HEK293 (cell line): ENCODE measurements around the gene RARRES2.

Experiments used
- CTCF ChIA-PET: fragments of 350-600 bp; formaldehyde crosslinking; extraction: SDS; loops from one replicate; lab custom pipeline; 2021; ENCODE audit warnings: antibody characterized with exemption; lab: Yijun Ruan, JAX
- POLR2A ChIA-PET: fragments of 300-600 bp; formaldehyde crosslinking; extraction: SDS; loops from one replicate; lab custom pipeline; 2020; ENCODE audit warnings: antibody characterized with exemption, inconsistent platforms; lab: Yijun Ruan, JAX
- H3K27ac ChIP-seq: fragments of 200-500 bp; sonication (Bioruptor generic); 2 replicates; pipeline ENCODE4 v1.5.1; 2014; ENCODE audit warnings: low read depth, low read length, control low read depth, inconsistent platforms; ENCODE audit errors: extremely low read depth
- H3K36me3 ChIP-seq, 2 experiments: fragments of 200-500 bp in 1 of 2; sonication (Bioruptor generic) in 1 of 2; 1 replicate in 1 of 2; 2 replicates in 1 of 2; pipeline ENCODE4 v1.5.1; 2014 to 2017; ENCODE audit warnings: inconsistent platforms in 2 of 2, low read length in 2 of 2; ENCODE audit not compliant: control insufficient read depth in 2 of 2, insufficient read depth in 1 of 2
- H3K4me1 ChIP-seq: fragments of 200-500 bp; sonication (Bioruptor generic); 2 replicates; pipeline ENCODE4 v1.5.1; 2014; ENCODE audit warnings: mild to moderate bottlenecking, low read length, inconsistent platforms; ENCODE audit not compliant: control insufficient read depth, insufficient read depth
- H3K4me3 ChIP-seq: 2 replicates; pipeline ENCODE4 v1.5.1; 2011; ENCODE audit warnings: low read depth, mild to moderate bottlenecking, control low read depth, low read length, moderate library complexity
- H3K9me3 ChIP-seq: fragments of 200-500 bp; sonication (Bioruptor generic); 2 replicates; pipeline ENCODE4 v1.5.1; 2014; ENCODE audit warnings: low read depth, low read length, inconsistent platforms; ENCODE audit not compliant: control insufficient read depth, insufficient read depth
- EGR2 ChIP-seq: fragments of 450-650 bp; formaldehyde crosslinking; IDR thresholded peaks from 2 replicates; pipeline ENCODE4 v1.5.1; 2016; ENCODE audit warnings: low read depth, missing biosample characterization, missing genetic modification characterization
- HOXD13 ChIP-seq: sonication (generic); formaldehyde crosslinking; IDR thresholded peaks from 2 replicates; pipeline ENCODE4 v1.8.0; 2022; ENCODE audit warnings: missing genetic modification reagents, borderline replicate concordance
- OSR2 ChIP-seq: fragments of 450-650 bp; formaldehyde crosslinking; IDR thresholded peaks from 2 replicates; pipeline ENCODE4 v1.5.1; 2016; ENCODE audit warnings: missing biosample characterization, missing genetic modification characterization
- SCRT2 ChIP-seq: fragments of 450-650 bp; formaldehyde crosslinking; IDR thresholded peaks from 2 replicates; pipeline ENCODE4 v1.5.1; 2016; ENCODE audit warnings: missing biosample characterization, missing genetic modification characterization
- ZBTB20 ChIP-seq: fragments of 450-650 bp; formaldehyde crosslinking; IDR thresholded peaks from 2 replicates; pipeline ENCODE4 v1.5.1; 2016; ENCODE audit warnings: missing biosample characterization, missing genetic modification characterization
- ZFHX2 ChIP-seq: fragments of 450-650 bp; formaldehyde crosslinking; conservative IDR thresholded peaks from 2 replicates; pipeline ENCODE4 v1.5.1; 2016; ENCODE audit warnings: missing biosample characterization, missing genetic modification characterization
- ZIC2 ChIP-seq: fragments of 450-650 bp; formaldehyde crosslinking; IDR thresholded peaks from 2 replicates; pipeline ENCODE4 v1.5.1; 2016; ENCODE audit warnings: missing biosample characterization, missing genetic modification characterization
- ZNF214 ChIP-seq: fragments of 450-650 bp; formaldehyde crosslinking; IDR thresholded peaks from 2 replicates; pipeline ENCODE4 v1.5.1; 2017; ENCODE audit warnings: missing biosample characterization, mild to moderate bottlenecking, missing genetic modification characterization, borderline replicate concordance
- ZNF23 ChIP-seq: fragments of 450-650 bp; formaldehyde crosslinking; IDR thresholded peaks from 2 replicates; pipeline ENCODE4 v1.5.1; 2016; ENCODE audit warnings: missing biosample characterization, missing genetic modification characterization, borderline replicate concordance
- ZNF24 ChIP-seq: fragments of 450-650 bp; formaldehyde crosslinking; IDR thresholded peaks from 2 replicates; pipeline ENCODE4 v1.5.1; 2016; ENCODE audit warnings: missing biosample characterization, missing genetic modification characterization
- ZNF350 ChIP-seq: fragments of 450-650 bp; formaldehyde crosslinking; IDR thresholded peaks from 2 replicates; pipeline ENCODE4 v1.5.0; 2017; ENCODE audit warnings: missing biosample characterization, mild to moderate bottlenecking, missing genetic modification characterization
- ZNF391 ChIP-seq: fragments of 450-650 bp; formaldehyde crosslinking; IDR thresholded peaks from 2 replicates; pipeline ENCODE4 v1.5.1; 2016; ENCODE audit warnings: low read depth, missing biosample characterization, missing genetic modification characterization, borderline replicate concordance
- ZNF513 ChIP-seq: fragments of 450-650 bp; IDR thresholded peaks from 2 replicates; pipeline ENCODE4 v1.5.1; 2018; ENCODE audit warnings: missing biosample characterization, missing genetic modification characterization
- ZNF530 ChIP-seq: fragments of 450-650 bp; formaldehyde crosslinking; IDR thresholded peaks from 2 replicates; pipeline ENCODE4 v1.5.1; 2016; ENCODE audit warnings: low read depth, missing biosample characterization, missing genetic modification characterization
- ZNF548 ChIP-seq: fragments of 450-650 bp; formaldehyde crosslinking; IDR thresholded peaks from 2 replicates; pipeline ENCODE4 v1.5.1; 2016; ENCODE audit warnings: missing biosample characterization, missing genetic modification characterization
- ZNF600 ChIP-seq: fragments of 450-650 bp; formaldehyde crosslinking; IDR thresholded peaks from 2 replicates; pipeline ENCODE4 v1.5.1; 2016; ENCODE audit warnings: missing biosample characterization, missing genetic modification characterization
- ZNF610 ChIP-seq: fragments of 450-650 bp; formaldehyde crosslinking; IDR thresholded peaks from 2 replicates; pipeline ENCODE4 v1.5.1; 2016; ENCODE audit warnings: missing biosample characterization, missing genetic modification characterization, borderline replicate concordance
- ZNF623 ChIP-seq: fragments of 450-650 bp; formaldehyde crosslinking; IDR thresholded peaks from 2 replicates; pipeline ENCODE4 v1.5.1; 2016; ENCODE audit warnings: missing biosample characterization, missing genetic modification characterization
- ZNF658 ChIP-seq: fragments of 450-650 bp; formaldehyde crosslinking; IDR thresholded peaks from 2 replicates; pipeline ENCODE4; 2016; ENCODE audit warnings: missing biosample characterization, missing genetic modification characterization
- ZNF664 ChIP-seq: fragments of 450-650 bp; formaldehyde crosslinking; IDR thresholded peaks from 2 replicates; pipeline ENCODE4 v1.5.1; 2016; ENCODE audit warnings: missing biosample characterization, missing genetic modification characterization
- TF ChIP-seq, protein P1 (sequence below): fragments of 450-650 bp; formaldehyde crosslinking; IDR thresholded peaks from 2 replicates; pipeline ENCODE4 v1.5.1; 2017; ENCODE audit warnings: missing biosample characterization, mild to moderate bottlenecking, missing genetic modification characterization, moderate library complexity
- TF ChIP-seq, protein P2 (sequence below): fragments of 450-650 bp; formaldehyde crosslinking; IDR thresholded peaks from 2 replicates; pipeline ENCODE4 v1.5.1; 2016; ENCODE audit warnings: missing biosample characterization, missing genetic modification characterization

The RARRES2 gene

GRCh38 chr7:150340024-150340749 is 1.2 kb downstream of the RARRES2 start:
- Histone ChIP-seq H3K36me3 (peaks cover 0 to 30% of the 10 kb centered on the region in 2 experiments; a peak in 1 of 3 replicates), H3K9me3 (no peaks in the 10 kb centered on the region), H3K4me3 (no peak overlapping the region), H3K27ac (no peak overlapping the region), H3K4me1 (no peaks in the 10 kb centered on the region)
- POLR2A ChIA-PET, result no interaction called here
- TF ChIP-seq ZNF391 (no peak), ZNF548 (no peak), ZNF530 (tag by site-specific recombination) (no peak), ZNF664 (tag by site-specific recombination) (no peak), ZNF600 (tag by site-specific recombination) (peak; percentile 43; the same call in 1 of the 2 replicates)
- CTCF ChIA-PET, result interaction anchor here (0.5 kb wide), 1 partner anchor 433 kb away, joined by 3 read pairs; no protein-coding TSS in a partner anchor

DNA sequence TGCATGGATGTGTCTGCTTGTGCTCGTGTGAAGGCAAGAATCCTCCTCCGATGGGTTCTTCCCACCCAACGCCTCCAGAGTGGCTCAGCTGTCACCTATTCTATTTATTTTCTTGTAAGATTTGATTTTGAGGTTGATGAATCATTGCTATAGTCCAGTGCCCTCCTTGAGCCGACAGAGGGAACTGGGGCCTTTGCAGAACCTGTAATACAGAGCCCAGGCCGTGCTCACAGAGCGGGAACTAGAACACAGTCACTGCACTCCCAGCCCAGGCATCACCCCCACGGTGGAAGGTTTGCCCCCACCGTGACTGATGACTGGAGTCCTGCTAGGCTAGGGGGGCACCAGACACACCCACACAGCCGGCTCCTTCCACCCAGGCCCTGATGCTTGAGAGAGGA is 2.0 kb downstream of the RARRES2 start:
- ChIA-PET CTCF (no interaction called here), POLR2A (no interaction called here)
- TF ChIP-seq ZNF350 (tag by site-specific recombination) (no peak), ZFHX2 (tag by site-specific recombination) (peak; percentile 52; the same call in 1 of the 2 replicates), EGR2 (tag by site-specific recombination) (peak; percentile 55; the same call in 1 of the 2 replicates)

GRCh38 chr7:150338166-150338829 is 3.1 kb downstream of the RARRES2 start:
- CTCF ChIA-PET, result interaction anchor here (0.6 kb wide), 1 partner anchor 80 kb away, joined by 3 read pairs; no protein-coding TSS in a partner anchor
- peak; percentile 47 for TF ChIP-seq ZIC2 (tag by site-specific recombination)
- no peak for TF ChIP-seq ZNF623 (tag by site-specific recombination)
- TF ChIP-seq ZNF658 (tag by site-specific recombination), result no peak
- TF ChIP-seq, protein P1, sequence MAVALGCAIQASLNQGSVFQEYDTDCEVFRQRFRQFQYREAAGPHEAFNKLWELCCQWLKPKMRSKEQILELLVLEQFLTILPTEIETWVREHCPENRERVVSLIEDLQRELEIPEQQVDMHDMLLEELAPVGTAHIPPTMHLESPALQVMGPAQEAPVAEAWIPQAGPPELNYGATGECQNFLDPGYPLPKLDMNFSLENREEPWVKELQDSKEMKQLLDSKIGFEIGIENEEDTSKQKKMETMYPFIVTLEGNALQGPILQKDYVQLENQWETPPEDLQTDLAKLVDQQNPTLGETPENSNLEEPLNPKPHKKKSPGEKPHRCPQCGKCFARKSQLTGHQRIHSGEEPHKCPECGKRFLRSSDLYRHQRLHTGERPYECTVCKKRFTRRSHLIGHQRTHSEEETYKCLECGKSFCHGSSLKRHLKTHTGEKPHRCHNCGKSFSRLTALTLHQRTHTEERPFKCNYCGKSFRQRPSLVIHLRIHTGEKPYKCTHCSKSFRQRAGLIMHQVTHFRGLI, result peak; percentile 98
- TF ChIP-seq, all 188 proteins: peak for 2
- no peaks in the 10 kb centered on the region for H3K9me3 ChIP-seq
- H3K4me3 ChIP-seq, result no peak overlapping the region
- H3K36me3 ChIP-seq, result peaks cover 0 to 39% of the 10 kb centered on the region in 2 experiments; a peak in 1 of 3 replicates
- H3K27ac ChIP-seq, result no peak overlapping the region
- no peaks in the 10 kb centered on the region for H3K4me1 ChIP-seq
- POLR2A ChIA-PET, result no interaction called here

More for the DNA sequence above, 2.0 kb downstream of the RARRES2 start:
- peaks cover 0 to 30% of the 10 kb centered on the region in 2 experiments; a peak in 1 of 3 replicates for H3K36me3 ChIP-seq
- H3K27ac ChIP-seq, result no peak overlapping the region
- no peak overlapping the region for H3K4me3 ChIP-seq
- H3K4me1 ChIP-seq, result no peaks in the 10 kb centered on the region
- no peaks in the 10 kb centered on the region for H3K9me3 ChIP-seq

DNA sequence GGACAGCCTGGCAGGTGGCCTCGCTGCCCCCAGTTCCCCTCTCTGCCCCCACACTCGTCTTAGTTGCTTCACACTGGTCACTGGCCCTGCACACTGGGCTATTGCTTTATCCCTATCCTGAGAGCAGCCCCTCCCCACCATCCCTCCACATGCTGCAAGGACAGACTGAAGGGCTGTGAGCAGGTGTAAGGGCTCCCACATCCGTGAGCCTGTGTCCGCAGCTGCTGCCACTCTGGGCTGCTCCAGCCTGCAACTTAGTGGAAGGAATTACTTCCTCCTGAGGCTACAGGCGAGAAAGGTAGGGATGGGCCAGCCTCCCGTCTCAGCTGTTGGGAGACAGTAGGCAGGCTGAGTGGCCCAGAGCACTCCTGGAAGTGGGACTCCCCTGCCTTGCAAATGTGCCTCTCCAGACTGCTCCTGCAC is 3.8 kb downstream of the RARRES2 start:
- H3K36me3 ChIP-seq, result peaks cover 0 to 45% of the 10 kb centered on the region in 2 experiments; a peak in 1 of 3 replicates
- H3K4me3 ChIP-seq, result no peak overlapping the region
- no peak overlapping the region for H3K27ac ChIP-seq
- ChIA-PET POLR2A (no interaction called here), CTCF (no interaction called here)
- H3K4me1 ChIP-seq, result no peaks in the 10 kb centered on the region
- no peaks in the 10 kb centered on the region for H3K9me3 ChIP-seq
- TF ChIP-seq ZBTB20 (tag by site-specific recombination), result no peak
- no peak for TF ChIP-seq ZNF214 (tag by site-specific recombination)
- TF ChIP-seq, protein P2, sequence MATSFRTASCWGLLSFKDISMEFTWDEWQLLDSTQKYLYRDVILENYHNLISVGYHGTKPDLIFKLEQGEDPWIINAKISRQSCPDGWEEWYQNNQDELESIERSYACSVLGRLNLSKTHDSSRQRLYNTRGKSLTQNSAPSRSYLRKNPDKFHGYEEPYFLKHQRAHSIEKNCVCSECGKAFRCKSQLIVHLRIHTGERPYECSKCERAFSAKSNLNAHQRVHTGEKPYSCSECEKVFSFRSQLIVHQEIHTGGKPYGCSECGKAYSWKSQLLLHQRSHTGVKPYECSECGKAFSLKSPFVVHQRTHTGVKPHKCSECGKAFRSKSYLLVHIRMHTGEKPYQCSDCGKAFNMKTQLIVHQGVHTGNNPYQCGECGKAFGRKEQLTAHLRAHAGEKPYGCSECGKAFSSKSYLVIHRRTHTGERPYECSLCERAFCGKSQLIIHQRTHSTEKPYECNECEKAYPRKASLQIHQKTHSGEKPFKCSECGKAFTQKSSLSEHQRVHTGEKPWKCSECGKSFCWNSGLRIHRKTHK (tag by site-specific recombination), result no peak
- TF ChIP-seq ZNF513, result no peak
- no peak for TF ChIP-seq OSR2 (tag by site-specific recombination)
- TF ChIP-seq ZNF664 (tag by site-specific recombination), result no peak
- no peak for TF ChIP-seq ZNF610 (tag by site-specific recombination)
- TF ChIP-seq ZNF23, result no peak
- TF ChIP-seq ZNF530 (tag by site-specific recombination), result no peak
- no peak for TF ChIP-seq ZNF24 (tag by site-specific recombination)
- TF ChIP-seq HOXD13, result no peak
- TF ChIP-seq SCRT2 (tag by site-specific recombination), result no peak
